CD1c-positive myeloid dendritic cell (primary cell): Measurements from ENCODE around the gene ANO10.

Experiments used
- DNase-seq: peaks from one replicate; pipeline ENCODE4 v3.0.0-alpha.2; 2016; ENCODE audit errors: extremely low spot score

The ANO10 gene

GRCh38 chr3:43346978-43347749 is 274.6 kb downstream of the ANO10 start:
- DNase-seq = no peak

- DNase-seq = no peak
Measured at GRCh38 chr3:43345877-43346276, 275.9 kb downstream of the ANO10 start.

- no peak for DNase-seq
Measured at GRCh38 chr3:43345246-43345645, 276.6 kb downstream of the ANO10 start.

GRCh38 chr3:43344520-43344919 is 277.3 kb downstream of the ANO10 start:
- DNase-seq = no peak

DNA sequence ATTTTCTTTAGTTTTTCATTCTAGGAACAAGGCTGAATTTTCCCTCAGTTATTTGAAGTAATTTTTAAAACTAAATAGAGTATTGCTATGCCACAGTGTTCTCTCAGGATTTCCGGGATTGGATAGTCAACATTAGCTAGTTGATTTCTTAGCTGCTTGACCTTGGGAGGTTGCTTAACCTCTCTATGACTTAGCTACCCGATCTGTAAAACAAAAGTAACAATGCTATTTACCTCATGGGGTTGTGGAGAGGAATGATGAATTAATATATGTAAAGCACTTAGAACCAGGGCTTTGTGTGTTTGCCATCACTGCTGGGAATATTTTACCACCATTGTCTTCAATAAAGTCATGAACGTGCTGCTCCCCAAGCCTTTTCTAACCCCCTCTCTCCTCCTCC is 278.0 kb downstream of the ANO10 start:
- no peak for DNase-seq

DNA sequence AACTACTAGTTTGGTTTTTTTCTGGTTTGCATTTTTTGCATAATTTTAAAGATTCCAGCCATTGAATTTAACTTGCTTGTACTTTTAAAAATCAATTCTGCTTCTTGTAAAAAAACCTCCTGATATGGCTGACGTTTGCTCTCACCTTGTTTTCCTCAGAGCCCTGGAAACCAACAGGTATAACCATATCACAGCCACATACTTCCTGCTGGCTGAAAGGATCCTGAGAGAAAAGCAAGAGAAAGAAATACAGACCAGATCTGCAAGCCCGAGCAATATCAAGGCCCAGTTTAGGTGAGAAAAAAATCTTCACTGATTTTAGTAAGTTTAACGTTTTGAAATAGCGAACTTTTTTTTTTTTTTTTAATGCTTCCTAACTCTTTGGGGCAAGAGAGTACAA is 278.6 kb downstream of the ANO10 start:
- DNase-seq = no peak

- no peak for DNase-seq
Measured at GRCh38 chr3:43341788-43342187, 280.0 kb downstream of the ANO10 start.

DNA sequence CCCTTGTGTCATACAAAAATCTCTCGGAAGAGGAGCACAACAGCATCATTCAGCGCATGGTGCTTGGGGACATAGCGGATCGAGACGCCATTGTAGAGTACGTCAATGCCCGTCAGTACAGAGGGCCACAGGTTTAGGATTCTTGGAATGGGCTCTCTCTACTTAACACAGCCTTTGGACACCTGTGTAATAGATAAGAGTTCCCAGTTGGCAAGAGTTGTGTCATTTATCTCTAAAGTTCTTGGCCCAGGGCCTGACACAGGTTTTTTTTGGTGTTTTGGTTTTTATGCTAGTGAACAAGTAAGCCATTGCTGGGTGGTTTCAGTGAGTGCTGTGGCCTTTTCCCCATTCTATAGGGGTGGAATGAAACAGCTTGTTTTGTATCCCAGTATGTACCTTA is 281.4 kb downstream of the ANO10 start:
- no peak for DNase-seq

- no peak for DNase-seq
Measured at GRCh38 chr3:43338295-43338694, 283.5 kb downstream of the ANO10 start.

DNA sequence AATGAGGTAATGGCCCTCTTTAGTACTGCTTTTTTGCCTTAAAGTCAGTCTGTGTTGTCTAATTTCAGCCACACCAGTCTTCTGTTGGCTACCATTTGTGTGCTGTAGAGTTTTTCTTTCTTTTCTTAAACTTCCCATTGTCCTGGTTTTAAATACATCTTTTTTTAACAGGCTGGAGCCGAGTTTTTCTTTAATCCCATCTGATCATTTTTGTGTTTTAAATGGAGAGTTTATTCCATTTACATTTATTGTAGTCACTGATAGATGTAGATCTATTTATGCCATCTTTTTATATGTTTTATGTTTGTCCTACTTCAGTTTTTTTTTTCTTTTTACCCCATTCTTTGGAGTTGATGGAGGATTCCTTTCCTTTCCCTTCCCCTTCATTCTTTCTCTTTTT is 286.0 kb downstream of the ANO10 start:
- DNase-seq = no peak

DNA sequence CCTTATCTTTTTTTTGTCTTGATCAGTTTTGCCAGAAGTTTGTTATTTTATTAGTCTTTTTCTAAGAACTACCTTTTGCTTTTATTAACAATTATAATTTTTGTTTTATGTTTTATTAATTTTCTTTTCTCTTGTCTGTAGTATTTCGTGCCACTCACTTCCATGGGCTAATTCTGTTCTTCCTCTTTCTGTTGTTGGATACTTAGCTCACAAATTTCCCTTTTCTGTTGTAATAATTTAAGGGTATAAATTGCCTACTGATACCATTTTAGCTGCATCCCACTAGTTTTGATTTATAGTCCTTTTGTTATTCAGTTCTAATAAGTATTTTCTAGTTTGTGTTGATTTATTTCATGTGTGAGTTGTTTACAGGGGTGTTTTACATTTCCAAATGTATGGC is 286.8 kb downstream of the ANO10 start:
- DNase-seq = peak; percentile 19

GRCh38 chr3:43331381-43331780 is 290.4 kb downstream of the ANO10 start:
- DNase-seq = peak; percentile 12

DNA sequence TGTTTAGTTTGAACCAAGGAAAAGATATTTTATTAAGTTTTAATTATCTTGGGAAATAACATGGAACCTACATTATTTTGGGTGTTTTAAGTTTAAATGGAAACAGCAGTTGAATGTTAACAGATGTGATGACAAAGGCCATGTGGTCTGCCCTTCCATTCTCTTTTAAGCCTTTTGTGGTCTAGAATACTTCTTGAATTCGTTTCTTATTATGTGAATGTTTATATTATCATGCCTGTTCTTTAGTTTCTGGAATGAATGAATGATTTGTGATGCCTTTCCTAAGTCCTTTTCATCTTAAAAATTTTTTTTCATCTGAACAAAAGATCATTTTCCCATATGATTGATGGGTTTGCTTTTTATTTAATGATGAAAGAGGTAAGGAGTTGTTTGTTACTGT is 290.8 kb downstream of the ANO10 start:
- DNase-seq = no peak

DNA sequence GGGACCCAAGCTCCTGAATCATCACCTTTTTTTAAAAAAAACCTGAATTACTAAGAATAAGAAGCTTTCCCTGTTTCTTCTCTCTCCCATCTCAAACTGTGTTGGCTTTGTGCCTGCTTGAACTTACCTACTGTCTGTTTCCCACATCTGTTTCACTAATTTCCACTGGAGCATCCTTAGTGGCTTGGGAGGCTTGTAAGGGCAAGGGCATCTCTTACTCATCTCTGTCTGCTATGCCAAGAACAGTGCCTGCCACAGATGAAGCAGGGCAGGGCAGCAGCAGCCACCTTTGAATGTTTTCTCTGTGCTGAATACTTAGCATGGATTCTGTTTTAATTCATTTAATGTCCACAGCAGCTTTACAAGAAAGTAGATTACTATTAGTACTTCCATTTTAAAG is 293.2 kb downstream of the ANO10 start:
- no peak for DNase-seq

GRCh38 chr3:43327582-43327979 is 294.2 kb downstream of the ANO10 start:
- DNase-seq = peak; percentile 38

DNA sequence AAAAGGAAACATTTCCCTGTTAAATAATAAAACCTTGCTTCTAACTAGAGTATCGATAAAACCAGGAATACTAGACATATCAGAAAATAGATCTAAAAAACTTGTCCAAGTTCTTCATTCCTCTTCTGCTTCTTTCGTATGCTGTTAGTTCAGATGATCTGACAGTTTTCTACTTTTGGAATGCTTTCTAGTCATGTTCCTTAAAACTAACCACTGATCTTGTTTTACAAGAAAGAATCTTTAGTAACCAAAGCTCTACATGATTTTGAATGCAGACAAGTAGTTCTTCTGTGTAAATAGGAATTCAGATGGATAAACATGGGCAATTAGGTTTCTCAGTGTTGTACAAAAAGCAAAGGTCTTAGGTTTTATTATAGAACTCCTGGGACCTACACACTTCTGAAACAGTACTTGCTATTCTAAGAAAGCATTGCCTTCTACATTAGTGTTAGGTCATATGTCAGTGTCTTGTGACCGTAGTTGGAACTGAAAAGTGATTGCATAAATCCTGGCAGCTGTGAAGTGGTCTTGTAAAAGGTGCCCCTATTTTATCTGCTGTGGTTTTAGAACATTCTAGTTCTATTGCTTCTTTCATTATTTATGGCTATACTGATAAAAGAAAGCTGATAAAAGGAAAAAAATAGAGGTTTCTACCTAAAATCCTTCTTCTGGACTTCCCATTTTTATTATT is 294.8 kb downstream of the ANO10 start:
- DNase-seq = peak; percentile 57

DNA sequence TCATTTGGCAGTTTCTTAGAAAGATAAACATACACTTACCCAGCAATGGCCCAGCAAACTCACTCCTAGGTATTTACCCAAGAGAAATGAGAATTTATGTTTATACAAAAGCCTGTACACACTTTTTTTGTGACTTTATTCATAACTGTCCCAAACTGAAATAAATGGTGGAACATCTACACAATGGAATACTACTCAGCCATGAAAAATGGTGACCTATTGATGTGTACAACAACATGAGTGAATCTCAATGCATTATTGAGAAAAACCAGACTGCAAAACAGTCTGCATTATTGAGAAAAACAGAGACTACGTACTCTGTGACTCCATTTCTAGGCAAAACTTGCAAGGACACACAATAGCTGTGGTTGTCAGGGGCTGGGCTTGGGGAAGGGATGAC is 298.3 kb downstream of the ANO10 start:
- no peak for DNase-seq

DNA sequence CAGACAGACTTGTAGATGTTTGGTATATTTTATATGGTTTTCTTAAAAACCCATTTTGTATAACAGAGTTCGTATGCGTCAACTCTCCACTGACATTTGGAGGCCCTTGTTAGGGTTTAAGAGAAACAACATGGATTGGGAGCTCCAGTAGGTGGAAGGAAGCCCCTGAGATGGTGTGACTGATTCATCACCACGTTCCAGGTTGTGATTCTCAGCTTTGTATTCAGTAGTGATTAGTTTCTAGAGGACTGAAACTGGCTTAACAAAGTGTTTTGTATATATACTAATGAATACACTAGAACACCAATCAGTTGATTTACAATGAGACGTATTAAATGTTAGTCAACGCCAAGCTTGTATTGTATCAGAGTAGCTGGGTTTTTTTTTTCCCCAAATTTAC is 301.5 kb downstream of the ANO10 start:
- DNase-seq = no peak

- no peak for DNase-seq
Measured at GRCh38 chr3:43319794-43320193, 302.0 kb downstream of the ANO10 start.

GRCh38 chr3:43319376-43319775 is 302.4 kb downstream of the ANO10 start:
- DNase-seq = no peak

GRCh38 chr3:43317461-43318316 is 304.1 kb downstream of the ANO10 start:
- DNase-seq = no peak

- DNase-seq = no peak
Measured at GRCh38 chr3:43316783-43317460, 304.9 kb downstream of the ANO10 start.
